RWPE2 (cell line): Measurements from ENCODE around the gene DIAPH3.

ENCODE experiments used
- ATAC-seq: fragments of 200-7000 bp; cut with Tn5 transposase; 3 replicates; pipeline ENCODE4 v1.9.1; 2021; ENCODE audit warnings: low read depth
- DNase-seq: peaks from one replicate; pipeline ENCODE4 v3.0.0-alpha.2; 2020; ENCODE audit warnings: low spot score
- H3K27ac ChIP-seq: fragments of 450-650 bp; 2 replicates; pipeline ENCODE4 v1.5.1; 2017; ENCODE audit warnings: mild to moderate bottlenecking; ENCODE audit not compliant: poor library complexity, severe bottlenecking
- H3K27me3 ChIP-seq: fragments of 250-450 bp; sonication (Bioruptor Pico); 2 replicates; pipeline ENCODE4 v1.5.1; 2021; ENCODE audit warnings: mild to moderate bottlenecking, moderate library complexity; ENCODE audit not compliant: insufficient read depth, poor library complexity, severe bottlenecking
- H3K36me3 ChIP-seq: fragments of 250-450 bp; sonication (Bioruptor Pico); 2 replicates; pipeline ENCODE4 v1.5.1; 2020; ENCODE audit warnings: low read depth, mild to moderate bottlenecking, moderate library complexity
- H3K4me1 ChIP-seq: fragments of 250-450 bp; sonication (Bioruptor Pico); 2 replicates; pipeline ENCODE4 v1.5.1; 2021; ENCODE audit warnings: mild to moderate bottlenecking, moderate library complexity; ENCODE audit not compliant: insufficient read depth, poor library complexity, severe bottlenecking
- H3K4me3 ChIP-seq: fragments of 250-450 bp; sonication (Bioruptor Pico); 2 replicates; pipeline ENCODE4 v1.5.1; 2021; ENCODE audit warnings: mild to moderate bottlenecking, moderate library complexity; ENCODE audit not compliant: severe bottlenecking
- H3K9me3 ChIP-seq: fragments of 250-450 bp; sonication (Bioruptor Pico); 2 replicates; pipeline ENCODE4 v1.5.1; 2021; ENCODE audit warnings: mild to moderate bottlenecking, moderate library complexity; ENCODE audit not compliant: severe bottlenecking
- TF ChIP-seq, protein P1 (sequence below): fragments of 450-650 bp; IDR thresholded peaks from one replicate; pipeline ENCODE4 v1.5.1; 2017; ENCODE audit warnings: mild to moderate bottlenecking, moderate library complexity; ENCODE audit not compliant: poor library complexity, severe bottlenecking

Gene DIAPH3

DNA sequence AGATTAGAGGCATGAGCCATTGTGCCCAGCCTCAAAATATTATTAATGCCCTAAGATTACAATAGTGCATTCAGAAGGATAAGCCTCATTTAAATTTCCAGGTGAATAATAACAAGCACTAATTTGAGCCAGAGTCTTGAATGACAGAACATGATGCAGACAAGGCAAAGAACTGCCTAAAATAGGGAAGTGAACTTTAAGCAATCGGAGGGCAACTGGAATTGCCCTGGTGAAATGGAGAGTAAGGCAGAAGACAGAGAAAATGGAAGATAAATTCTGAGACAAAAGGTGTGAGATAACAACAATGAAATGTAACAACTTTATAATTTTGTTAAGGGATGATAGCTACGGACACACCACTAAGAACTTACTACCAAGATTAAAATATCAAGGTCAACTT is 199.9 kb downstream of the DIAPH3 start:
- Histone ChIP-seq H3K36me3 (peaks cover 6% of the 10 kb centered on the region; the same call in 1 of the 2 replicates), H3K4me1 (no peaks in the 10 kb centered on the region), H3K27ac (no peak overlapping the region), H3K4me3 (no peak overlapping the region), H3K27me3 (no peaks in the 10 kb centered on the region), H3K9me3 (no peaks in the 10 kb centered on the region)
- DNase-seq (no peak), ATAC-seq (no peak)
- TF ChIP-seq, protein P1, sequence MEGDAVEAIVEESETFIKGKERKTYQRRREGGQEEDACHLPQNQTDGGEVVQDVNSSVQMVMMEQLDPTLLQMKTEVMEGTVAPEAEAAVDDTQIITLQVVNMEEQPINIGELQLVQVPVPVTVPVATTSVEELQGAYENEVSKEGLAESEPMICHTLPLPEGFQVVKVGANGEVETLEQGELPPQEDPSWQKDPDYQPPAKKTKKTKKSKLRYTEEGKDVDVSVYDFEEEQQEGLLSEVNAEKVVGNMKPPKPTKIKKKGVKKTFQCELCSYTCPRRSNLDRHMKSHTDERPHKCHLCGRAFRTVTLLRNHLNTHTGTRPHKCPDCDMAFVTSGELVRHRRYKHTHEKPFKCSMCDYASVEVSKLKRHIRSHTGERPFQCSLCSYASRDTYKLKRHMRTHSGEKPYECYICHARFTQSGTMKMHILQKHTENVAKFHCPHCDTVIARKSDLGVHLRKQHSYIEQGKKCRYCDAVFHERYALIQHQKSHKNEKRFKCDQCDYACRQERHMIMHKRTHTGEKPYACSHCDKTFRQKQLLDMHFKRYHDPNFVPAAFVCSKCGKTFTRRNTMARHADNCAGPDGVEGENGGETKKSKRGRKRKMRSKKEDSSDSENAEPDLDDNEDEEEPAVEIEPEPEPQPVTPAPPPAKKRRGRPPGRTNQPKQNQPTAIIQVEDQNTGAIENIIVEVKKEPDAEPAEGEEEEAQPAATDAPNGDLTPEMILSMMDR = no peak

DNA sequence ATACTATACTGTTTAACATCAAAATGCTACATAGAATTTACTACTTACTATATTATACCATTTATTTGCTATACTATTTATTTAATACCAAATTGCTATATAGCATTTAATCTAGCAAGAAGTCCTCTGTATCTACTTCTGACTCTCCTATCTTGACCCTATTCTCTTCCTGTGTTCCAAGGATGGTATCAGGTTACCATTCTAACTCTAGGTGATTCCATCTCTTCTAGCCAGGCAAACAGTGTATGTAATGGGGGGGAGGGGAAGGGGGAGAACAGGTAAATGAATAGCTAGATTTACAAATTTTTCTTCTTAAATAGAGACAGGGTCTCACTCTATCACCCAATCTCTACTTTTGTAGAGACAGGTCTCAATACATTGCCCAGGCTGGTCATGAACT is 200.3 kb downstream of the DIAPH3 start:
- no peaks in the 10 kb centered on the region for H3K9me3 ChIP-seq
- H3K4me1 ChIP-seq = no peaks in the 10 kb centered on the region
- no peak overlapping the region for H3K27ac ChIP-seq
- peaks cover 2% of the 10 kb centered on the region; the same call in 1 of the 2 replicates for H3K36me3 ChIP-seq
- no peaks in the 10 kb centered on the region for H3K27me3 ChIP-seq
- TF ChIP-seq, protein P1 = no peak
- no peak overlapping the region for H3K4me3 ChIP-seq
- DNase-seq = no peak
- no peak for ATAC-seq

DNA sequence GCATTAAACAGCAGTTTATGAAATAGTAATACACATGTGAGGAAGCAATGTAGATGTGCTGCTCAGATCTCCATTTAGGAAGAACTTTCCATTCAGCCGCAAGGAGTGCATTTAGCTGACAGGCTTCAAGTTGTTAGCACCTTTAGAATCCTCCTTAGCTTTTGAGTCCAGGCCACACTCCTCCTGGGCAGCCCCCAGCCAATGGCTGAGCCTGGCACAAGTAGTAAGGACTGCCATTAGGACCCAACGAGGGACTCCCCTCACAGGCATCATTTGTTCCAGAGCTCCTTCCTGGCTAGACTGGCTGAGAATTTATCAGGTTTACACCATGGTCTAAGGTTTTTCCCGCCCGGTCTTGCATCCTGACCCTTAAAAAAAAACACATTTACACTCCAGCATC is 201.4 kb downstream of the DIAPH3 start:
- no peak overlapping the region for H3K27ac ChIP-seq
- no peak for DNase-seq
- TF ChIP-seq, protein P1 = no peak

DNA sequence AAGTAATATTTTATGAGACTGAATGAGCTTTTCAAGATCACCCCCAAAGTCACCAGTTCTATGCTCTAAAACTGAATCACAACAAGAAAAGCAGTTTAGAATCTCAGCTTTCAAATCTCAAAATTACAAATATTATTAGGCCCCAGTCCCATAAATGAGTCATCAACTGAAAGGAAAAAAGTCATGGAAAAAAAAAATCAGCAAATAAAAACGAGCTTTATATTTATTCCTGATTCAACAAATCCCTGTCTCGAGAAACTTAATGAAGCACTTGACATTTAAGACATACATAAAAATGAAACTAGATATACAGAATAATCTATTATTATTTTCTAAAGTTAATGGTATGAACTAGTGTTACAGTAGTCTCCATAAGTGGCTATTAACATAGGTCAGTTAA is 203.0 kb downstream of the DIAPH3 start:
- Histone ChIP-seq H3K36me3 (peaks cover 6% of the 10 kb centered on the region; the same call in 1 of the 2 replicates), H3K4me1 (no peaks in the 10 kb centered on the region), H3K27ac (no peak overlapping the region), H3K27me3 (no peaks in the 10 kb centered on the region), H3K4me3 (no peak overlapping the region), H3K9me3 (no peaks in the 10 kb centered on the region)
- TF ChIP-seq, protein P1 = no peak
- DNase-seq (no peak), ATAC-seq (no peak)

More for the DNA sequence above, 201.4 kb downstream of the DIAPH3 start:
- Histone ChIP-seq H3K4me1 (no peaks in the 10 kb centered on the region), H3K9me3 (no peaks in the 10 kb centered on the region), H3K36me3 (peaks cover 4% of the 10 kb centered on the region; the same call in 1 of the 2 replicates), H3K27me3 (no peaks in the 10 kb centered on the region), H3K4me3 (no peak overlapping the region)
- ATAC-seq = no peak

DNA sequence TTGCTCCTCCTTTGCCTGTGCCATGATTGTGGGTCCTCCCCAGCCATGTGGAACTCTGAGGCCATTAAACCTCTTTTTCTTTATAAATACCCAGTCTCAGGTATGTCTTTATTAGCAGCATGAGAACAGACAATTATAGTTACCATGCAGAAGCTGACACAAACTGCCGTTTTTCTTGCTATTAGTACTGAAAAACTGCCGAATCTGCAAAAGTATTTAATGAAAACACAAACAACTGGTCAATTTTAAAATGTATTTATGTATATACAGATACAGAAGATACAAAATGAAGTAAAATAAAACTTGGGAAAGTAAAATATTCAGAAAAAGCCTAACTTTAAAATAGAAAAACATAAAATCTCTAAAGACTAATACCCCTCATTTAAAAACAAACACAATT is 206.3 kb downstream of the DIAPH3 start:
- no peak overlapping the region for H3K27ac ChIP-seq
- TF ChIP-seq, protein P1 = no peak
- H3K4me3 ChIP-seq = no peak overlapping the region
- H3K27me3 ChIP-seq = no peaks in the 10 kb centered on the region
- 0 out of 2 replicates have a peak, but pooled peaks cover 4% of the 10 kb centered on the region for H3K36me3 ChIP-seq
- no peaks in the 10 kb centered on the region for H3K4me1 ChIP-seq
- ATAC-seq (no peak), DNase-seq (no peak)
- no peaks in the 10 kb centered on the region for H3K9me3 ChIP-seq
